Esophagus muscularis mucosa (tissue), 4 donors: Measurements from ENCODE around the gene PSG6.
"Not testable (repeated sequence)": the region's sequence is repeated elsewhere in the genome, so short reads cannot be mapped to it uniquely, and the experiment has no call there.

Experiments used
- CTCF ChIP-seq, 3 experiments: fragments of 200-600 bp in 2 of 3; fragments of 450-650 bp in 1 of 3; sonication (generic) in 2 of 3; IDR thresholded peaks; one replicate each; pipeline ENCODE4 v1.5.1; 2017 to 2019; ENCODE audit warnings: antibody characterized with exemption in 3 of 3, mild to moderate bottlenecking in 2 of 3, moderate library complexity in 1 of 3
- EP300 ChIP-seq: sonication (generic); formaldehyde crosslinking; IDR thresholded peaks from one replicate; pipeline ENCODE4 v1.6.1; 2017; ENCODE audit warnings: antibody characterized with exemption
- POLR2A ChIP-seq: fragments of 450-650 bp; IDR thresholded peaks from one replicate; pipeline ENCODE4 v1.6.1; 2017; ENCODE audit warnings: antibody characterized with exemption, moderate library complexity, mild to moderate bottlenecking, low read depth
- POLR2AphosphoS5 ChIP-seq, 2 donors: sonication (generic); formaldehyde crosslinking; IDR thresholded peaks; one replicate each; pipeline ENCODE4 v1.6.1; 2017; ENCODE audit warnings: antibody characterized with exemption in 2 of 2

- not testable (repeated sequence) for TF ChIP-seq POLR2A; EP300; CTCF (IDR thresholded peaks at IDR 0.05); POLR2AphosphoS5 (IDR thresholded peaks at IDR 0.05)
Measured at GRCh38 chr19:42952126-42952525, 34.4 kb upstream of the PSG6 start.
